Left kidney (tissue), 2 donors: Measurements from ENCODE around the gene GAREM1. TPM values are rescaled to one million over a fixed set of nuclear protein-coding genes. Genes with fewer than 3 reads are reported as not detected.

Experiments
- DNase-seq: peaks from one replicate; pipeline ENCODE4 v3.0.0-alpha.2; 2013
- polyA plus RNA-seq: library from polyadenylated mRNA; unstranded; fragments of 120-200 nt; gene quantifications from one replicate; pipeline ENCODE4 v1.2.1, GENCODE V29; 2013; ENCODE audit not compliant: insufficient read length

GAREM1 gene
- polyA plus RNA-seq, 1 donor: 39.6 TPM

DNA sequence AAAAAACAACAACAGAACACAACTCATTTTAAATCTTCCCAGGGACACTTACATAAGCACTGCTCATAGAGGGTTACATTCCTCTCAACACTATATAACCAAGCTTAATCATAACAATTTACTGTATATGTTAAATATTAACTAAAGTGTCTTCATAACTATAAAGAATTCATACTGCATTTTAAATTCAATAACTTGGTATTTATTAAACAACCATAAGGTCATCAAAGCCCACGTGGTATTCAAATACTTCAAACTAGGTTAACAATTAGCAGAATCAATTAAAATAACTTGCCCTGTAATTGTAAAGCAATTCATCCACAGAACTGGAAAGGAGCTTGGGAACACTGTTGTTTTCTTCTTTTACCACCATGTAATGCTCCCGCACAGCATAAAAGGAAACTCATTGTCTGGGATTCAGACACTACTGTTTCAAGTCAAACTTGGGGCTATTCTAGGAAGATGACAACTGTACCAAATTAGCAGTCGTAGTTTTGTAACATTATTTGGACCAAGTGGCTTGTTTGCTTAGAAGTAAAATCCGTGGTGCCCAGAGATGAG is 10.4 kb downstream of the GAREM1 start:
- no peak for DNase-seq

DNA sequence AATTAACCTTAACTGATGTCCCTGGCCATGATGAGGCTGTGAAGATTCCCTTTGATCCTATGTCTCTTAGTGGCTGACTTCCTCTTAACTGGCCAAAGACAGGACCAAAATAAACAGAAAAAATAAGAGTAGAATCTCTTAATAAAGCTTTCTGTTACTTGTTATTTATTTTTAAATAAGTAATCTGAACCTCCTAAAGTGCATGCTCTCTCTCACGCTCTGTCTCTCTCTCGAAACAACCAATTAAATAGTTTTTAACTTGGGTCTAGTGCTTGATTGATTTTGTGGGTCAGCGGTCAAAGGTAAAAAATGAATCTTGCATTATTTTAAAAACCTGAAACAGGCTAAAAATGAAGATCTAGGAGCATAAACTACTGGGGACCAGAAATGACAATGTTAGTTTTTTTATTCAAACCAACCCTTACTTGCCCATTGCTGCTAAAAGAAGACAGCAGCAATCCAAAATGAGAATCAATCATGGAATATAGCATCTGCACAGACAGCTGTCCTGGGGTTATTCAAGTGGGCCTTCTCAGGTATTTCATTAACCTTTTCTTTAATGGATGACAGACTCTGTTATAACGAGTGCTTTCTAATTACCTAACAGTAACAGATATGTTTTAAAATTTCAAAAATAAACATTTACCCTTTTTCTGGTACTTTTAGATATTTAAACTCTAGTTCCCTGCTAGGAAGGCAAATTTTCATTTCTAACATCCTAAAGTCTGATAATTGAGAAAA is 11.2 kb downstream of the GAREM1 start:
- DNase-seq: no peak

DNA sequence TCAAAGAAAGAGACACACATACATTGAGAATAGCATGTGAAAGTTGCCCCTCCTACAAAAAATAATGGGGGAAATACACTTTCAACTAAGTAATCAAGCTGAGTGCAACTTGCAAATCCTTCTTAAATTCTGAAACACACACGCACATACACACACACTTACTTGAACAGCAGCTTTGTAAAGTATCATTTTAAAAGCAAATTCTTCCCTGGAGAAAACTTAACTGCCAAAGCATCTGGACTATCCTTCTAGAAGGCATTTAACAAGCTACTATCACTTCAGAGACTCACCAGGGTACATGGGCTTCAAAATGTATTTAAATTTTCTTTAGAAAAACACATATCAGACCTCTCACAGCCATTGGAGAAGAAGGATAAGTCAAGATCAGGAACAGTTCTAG is 15.3 kb downstream of the GAREM1 start:
- no peak for DNase-seq

DNA sequence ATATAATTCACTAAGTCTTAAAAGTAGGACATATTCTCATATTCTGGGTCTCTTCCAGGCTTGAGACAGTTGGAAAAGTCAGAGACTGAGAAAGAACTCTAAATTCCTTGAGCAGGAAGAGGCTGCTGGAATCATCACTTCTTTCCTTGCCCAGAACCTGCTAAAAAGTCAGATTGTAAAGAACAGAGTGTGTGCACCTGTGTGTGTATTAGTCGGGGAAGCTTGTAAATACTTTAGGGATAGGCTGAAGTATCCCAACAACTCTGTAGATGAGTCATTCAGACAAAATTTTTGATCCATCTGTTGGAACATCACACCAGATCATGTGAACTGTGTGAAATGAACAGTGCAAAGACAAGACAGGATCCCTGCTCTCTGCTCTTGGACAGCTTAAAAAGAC is 16.1 kb downstream of the GAREM1 start:
- DNase-seq: no peak

DNA sequence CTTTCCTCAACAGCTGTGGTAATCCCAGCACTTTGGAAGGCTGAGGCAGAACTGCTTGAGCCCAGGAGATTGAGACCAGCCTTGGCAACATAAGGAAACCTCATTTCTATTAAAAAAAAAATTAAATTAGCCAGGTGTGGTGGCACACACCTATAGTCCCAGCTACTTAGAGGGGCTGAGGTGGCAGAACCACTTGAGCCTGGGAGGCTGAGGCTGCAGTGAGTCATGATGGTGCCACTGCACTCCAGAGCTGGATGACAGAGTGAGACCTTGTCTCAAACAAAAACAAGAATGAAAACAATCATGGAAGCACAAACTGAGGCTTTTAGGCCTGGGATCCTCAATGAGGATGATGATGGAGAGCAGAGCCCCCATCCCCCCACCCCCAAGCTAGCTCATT is 19.8 kb downstream of the GAREM1 start:
- DNase-seq: no peak

DNA sequence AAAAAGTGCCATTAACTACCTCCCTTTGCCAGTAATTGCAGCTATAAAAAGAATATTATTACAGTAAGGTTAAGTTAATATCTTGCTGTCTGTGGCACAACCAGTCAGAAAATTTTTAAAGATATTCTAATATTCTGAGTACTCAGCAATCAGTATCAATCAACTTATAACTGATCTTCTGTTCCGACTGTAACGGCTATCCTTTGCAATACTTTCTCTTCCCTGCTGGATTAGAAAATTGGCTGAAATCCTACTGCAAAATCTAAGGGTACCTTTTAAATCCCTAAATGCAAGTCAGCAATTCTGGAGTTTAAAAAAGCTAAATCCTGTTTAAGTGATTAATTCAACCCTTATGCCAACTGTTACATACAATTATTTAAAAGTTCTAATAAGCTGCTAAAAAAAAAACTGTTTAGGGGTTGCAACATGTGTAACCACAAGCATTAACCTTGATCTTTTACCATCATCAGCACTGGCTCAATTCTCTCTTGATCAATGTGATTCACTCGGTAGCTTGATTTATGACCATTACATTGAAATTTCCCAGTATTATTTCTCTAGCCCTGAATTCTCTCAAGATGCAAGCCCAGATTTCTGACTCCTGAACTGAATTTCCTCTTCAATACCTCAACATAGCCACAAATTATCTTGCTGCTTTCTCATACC is 20.5 kb downstream of the GAREM1 start:
- DNase-seq: no peak

DNA sequence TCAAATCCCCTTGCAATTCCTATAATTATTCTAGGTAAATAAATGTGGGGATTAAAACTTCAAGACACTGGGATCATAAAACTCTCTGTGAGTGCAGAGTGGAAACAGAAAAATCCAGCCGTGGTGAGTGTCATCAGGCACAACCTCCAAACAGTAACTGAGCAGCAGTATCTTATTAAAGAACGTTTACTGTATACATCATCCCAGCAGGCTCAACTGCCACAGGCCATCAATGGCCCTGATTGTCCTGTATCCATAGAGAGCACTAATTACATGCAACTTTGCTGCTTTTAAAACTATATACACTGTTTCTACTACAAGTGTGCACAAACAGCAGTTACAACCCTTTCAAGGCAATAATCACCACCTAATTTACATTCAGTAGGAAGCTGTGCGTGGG is 23.9 kb downstream of the GAREM1 start:
- DNase-seq: no peak

DNA sequence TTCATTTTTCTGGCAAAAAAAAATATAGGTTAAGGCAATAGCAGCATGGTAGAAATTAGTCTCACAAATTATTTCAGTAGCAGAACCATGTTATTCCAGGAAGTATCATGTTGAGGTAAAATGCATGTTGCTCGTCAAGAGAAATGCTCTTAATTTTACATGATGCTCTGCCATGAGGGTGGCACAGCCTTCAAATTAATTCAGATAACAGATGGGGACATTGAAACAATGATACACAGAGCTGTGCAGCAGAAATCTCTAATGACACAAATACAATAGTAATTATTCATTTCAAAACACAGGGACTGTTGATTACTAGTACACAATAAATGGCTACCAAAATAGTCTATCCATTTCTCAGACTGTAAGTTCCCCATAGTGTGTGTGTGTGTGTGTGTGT is 24.8 kb downstream of the GAREM1 start:
- no peak for DNase-seq

DNA sequence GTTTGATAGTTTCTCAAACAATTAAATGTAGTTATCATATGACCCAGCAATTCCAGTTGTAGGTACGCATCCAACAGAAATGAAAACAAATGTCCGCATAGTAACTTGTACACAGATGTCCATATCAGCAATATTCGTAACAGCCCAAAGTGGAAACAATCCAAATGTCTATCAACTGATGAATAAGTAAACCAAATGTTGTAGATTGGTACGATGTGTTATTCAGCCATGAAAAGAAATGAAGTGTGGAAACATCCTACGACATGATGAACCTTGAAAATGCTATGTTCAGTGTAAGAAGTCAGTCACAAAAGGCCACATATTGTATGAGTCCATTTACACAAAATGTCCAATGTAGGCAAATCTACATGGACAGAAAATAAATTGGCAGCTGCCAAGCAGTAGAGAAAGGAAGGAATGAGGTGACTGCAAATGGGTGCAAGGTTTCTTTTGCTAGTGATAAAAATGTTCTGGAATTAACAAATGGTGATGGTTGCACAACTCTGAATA is 26.9 kb downstream of the GAREM1 start:
- DNase-seq: no peak

DNA sequence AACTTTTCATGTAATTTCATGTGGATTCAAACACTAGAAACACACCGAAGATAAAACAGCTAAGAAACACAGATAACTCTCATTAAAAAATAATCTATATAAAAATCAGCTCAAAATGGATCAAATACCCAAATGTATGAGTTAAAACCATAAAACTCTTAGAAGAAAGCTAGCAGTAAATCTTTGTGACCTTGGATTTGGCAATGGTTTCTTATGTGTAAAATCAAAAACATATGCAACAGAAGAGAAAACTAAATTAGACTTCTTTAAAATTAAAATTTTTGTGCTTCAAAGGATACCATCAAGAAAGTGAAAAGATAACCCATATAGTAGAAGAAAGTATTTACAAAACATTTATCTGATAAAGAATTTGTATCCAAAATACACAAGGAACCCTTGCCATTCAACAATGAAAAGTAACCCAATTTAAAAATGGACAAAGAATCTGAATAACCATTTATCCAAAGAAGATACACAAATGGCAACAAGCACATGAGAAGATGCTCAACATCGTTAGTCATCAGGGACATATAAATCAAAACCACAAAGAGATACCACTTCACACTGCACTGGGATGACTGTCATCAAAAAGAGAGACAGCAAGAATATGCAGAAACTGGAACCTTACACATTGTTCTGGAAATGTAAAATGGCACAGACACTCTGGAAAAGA is 27.5 kb downstream of the GAREM1 start:
- DNase-seq: no peak

DNA sequence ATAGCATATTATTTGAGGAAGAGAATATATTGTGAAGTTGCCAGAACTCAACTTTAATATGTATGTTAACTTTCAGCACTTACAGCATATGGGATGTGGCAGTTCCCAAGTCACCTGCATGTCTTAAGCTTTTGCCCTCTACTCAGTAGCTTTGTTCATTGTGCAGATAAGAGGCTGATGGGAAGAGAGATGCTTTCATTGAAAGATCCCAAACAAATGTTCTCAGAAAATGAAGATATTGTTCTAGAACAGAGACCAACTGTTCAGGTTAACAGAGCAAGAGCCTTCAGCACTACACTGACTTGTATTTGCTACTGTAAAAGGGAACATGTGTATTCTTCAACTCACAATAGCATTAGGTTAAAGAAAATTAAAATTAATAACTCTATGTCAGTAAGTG is 28.1 kb downstream of the GAREM1 start:
- DNase-seq: no peak

DNA sequence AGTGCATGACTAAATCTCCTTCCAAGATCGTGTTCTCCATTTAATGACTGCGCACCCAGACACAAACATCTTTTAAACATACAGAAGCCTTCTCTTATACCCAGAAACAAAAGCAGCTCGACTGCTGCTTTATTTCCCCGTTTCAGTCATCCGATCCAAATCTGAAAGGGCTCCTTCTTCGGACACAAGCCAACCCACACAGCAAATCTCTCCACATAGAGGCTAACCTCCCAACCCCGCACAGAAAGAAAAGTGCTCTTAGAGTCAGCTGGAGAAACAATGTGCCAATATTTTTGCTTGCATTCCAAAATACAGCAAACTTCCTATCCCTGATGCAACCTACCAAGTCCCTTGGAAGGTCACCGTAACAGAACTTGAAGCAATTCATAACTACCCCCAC is 29.1 kb downstream of the GAREM1 start:
- no peak for DNase-seq

DNA sequence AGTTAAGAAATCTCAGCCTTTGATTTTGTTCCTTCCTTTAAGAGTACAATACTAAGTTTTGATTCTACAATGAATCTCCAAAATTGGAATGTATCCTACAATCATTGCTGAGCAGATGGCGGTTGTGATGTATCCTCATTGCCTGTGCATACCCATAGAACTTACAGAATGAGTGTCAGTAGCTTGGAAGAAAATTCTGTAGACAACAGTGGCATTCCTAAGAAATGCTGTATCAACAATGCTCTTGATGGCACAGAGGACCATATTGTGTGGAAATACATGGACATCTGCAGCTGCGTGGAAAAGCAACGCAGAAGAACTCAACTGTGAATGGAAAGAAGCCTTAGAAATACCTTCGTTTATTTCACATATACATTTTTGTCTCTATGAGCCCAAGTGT is 30.2 kb downstream of the GAREM1 start:
- no peak for DNase-seq

DNA sequence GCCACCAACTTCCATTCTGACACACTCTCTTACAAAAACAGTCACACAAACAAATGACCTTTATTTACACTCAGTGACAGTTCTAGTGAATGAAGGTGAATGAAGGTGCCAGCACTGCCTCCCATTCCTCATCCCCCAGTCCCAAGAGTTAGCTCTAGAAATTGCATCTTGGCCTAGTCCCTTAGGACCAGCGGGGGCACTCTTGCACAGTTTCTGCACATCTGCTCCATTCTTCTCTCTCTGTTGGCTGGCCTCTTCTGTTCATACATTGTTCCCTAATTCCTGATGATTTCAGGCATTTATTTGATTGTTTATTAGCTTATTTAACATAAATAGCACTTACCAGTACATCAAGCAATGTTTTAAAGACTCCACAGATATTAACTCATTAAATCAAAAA is 30.9 kb downstream of the GAREM1 start:
- DNase-seq: no peak

DNA sequence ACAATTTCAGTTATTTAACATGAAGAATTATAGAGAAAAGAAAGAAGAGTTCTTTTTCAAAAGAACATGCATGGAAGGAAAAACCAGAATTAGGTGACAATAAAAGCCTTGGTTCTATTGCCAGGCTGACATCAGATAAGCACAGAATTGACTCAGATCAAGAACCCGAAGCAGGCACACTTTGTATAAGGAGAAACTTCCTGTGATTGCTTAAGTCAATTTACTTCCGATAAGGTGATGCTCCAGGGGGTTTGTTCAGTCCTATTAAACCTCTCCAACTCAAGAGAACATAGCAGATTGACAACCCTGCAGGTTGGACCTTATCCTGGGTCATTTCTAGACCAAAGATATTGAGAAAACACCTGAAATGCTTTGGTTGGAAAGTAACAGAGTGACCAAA is 31.4 kb downstream of the GAREM1 start:
- no peak for DNase-seq

DNA sequence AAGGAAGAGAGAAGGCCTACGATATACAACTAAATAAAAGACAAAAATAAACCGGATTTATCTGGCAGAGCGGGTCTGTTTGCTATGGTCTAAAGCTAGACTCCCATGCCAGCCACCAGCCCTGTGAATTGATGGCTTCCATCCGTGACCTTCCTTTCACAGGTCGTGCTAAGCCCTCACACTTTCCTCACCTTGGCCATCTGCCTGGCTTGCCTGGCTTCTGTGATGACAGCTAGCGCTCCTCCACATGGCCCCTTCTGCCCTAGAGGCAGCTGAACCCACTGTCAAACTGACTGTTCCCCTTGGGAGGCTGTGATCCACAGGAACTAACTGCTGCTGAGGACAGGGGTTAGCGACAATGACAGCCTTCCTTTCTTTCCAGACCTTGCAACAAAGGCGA is 32.5 kb downstream of the GAREM1 start:
- no peak for DNase-seq

DNA sequence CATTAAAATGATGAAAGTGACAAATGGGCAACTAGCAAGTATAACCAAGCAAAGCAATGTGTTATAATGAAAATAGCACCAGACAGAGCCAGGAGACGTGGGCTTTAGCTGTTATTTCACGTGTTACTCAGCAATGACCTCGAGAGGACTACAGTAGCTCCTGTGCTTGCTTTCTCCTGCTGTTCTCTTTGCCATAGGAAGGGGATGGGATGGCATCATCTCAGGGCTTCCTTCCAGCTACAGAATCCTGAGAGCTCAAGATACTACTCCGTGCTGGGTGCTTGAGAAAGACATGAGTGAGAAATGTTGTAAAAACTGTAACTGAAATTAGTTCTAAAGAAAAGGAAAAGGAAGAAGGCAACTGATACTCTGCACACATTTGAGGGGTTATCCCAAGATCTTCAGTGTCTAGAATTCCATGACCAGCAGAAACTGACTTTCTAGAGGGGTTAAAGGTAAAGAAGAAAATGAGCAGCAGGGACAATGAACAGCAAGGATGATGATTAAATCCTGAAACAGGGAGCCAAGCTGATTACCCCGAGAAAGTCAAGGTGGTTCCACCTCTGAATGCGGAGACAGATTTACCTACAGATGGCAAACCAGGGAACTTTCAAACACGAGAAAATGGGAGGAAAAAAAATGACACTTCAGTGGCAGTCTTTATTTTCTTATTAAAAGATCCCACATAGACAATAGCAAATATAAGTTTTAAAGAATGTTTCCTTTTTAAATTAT is 33.4 kb downstream of the GAREM1 start:
- no peak for DNase-seq

DNA sequence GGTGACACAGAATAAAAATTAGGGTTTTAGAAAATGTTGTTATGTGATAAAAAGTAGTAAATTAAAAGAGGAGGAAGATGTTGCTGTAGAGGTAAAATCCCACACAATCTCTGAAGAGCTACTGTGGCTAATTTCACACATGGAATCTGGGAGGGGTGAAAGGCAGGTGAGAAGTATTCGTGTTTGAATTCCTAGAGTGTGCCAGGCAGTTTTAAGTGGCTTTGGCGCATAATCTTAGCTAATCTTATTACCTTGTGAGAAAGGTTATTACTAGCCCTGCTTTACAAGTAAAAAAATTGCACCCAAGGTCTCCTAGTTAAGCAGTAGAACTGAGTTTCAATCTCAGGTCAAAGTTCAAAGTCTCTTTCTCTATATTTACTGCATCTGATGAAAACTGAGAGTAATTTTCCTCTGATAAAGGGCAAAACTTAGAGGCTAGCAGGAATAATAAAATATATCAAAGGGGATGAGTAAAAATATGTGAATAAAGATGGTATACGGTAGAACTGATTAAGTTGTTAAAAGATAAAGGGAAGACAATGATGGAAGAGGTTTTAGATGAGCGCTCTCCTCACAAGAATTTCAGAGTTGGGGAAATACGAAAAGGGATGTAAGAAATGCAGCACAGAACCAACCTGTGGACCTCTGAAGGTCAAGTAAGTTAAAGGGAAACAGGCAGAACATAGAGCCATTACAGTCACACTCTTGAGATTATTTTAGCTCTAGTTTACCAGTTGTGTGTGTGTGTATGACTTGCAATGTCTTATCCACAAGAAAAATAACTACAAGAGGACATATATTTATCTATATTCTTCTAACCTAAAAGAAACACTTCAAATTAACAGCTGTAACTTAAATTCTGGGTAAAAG is 34.8 kb downstream of the GAREM1 start:
- DNase-seq: no peak

DNA sequence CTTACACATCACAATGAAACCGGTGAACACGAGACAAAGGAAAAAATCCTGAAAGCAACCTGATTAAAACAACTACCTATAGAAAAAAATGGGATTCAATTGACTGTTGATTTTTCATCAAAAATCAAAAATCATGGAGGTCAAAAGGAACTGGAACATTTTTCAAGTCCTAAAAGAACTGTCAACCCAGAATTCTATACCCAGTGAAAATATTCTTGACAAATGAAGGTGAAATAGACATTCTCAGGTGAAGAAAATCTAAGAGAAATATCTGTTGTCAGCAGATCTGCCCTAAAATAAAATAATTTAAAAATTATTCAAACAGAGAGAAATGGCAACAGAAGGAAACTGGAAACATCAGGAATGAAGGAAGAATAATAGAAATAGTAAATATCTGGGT is 38.9 kb downstream of the GAREM1 start:
- no peak for DNase-seq

DNA sequence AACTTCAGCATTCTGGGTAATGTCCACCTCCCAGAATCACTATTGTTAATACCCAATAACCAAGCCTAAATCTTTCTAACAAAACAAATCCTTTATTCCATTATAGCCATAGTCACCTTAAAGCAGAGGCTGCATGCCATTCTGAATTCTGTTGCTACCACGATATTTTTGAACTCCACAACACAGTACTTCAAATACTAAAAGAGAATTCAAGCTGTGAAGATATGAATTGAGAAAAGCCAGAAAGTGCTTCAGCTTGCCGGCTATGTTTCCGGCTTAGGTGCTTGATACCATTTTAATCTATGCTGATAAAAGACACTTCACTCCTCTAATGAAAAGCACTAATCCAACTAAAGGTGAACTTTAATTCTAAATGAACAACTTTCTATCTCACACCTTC is 41.3 kb downstream of the GAREM1 start:
- DNase-seq: no peak
